GM19023 (cell line): Measurements from ENCODE around the gene MAF.

Experiments
- ATAC-seq: cut with Tn5 transposase; IDR thresholded peaks from one replicate; pipeline ENCODE4 v1.9.1; 2021; ENCODE audit warnings: mild to moderate bottlenecking, moderate library complexity; ENCODE audit not compliant: unreplicated experiment

The MAF gene

GRCh38 chr16:79592186-79592585 is 8.4 kb downstream of the MAF start:
- ATAC-seq = no peak

- ATAC-seq = no peak
Observed at GRCh38 chr16:79589601-79590102, 10.9 kb downstream of the MAF start.

- ATAC-seq = no peak
Observed at GRCh38 chr16:79587897-79588296, 12.6 kb downstream of the MAF start.

DNA sequence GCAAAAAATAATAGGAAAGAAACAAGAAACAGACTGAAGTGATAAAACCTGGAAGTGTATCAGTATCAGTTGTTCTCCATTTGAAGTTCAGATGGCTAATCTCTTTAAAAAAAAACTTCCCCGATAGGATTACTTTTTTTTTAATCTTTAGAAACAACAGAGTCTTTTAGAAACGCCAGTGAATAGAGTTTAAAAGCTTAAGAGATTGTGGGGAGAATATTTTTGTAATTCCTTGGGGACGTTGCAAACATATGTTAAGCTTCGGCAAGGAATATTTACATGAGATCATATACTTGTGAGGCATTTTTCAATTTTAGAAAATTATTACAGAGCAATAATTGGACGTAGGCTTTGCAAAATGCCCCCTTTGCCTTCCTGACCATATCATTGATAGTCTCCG is 13.2 kb downstream of the MAF start:
- no peak for ATAC-seq

GRCh38 chr16:79582789-79583188 is 17.7 kb downstream of the MAF start:
- ATAC-seq = no peak

- no peak for ATAC-seq
Observed at GRCh38 chr16:79580453-79581191, 19.9 kb downstream of the MAF start.

- ATAC-seq = no peak
Observed at GRCh38 chr16:79576602-79577001, 23.9 kb downstream of the MAF start.

- ATAC-seq = no peak
Observed at GRCh38 chr16:79573884-79574283, 26.7 kb downstream of the MAF start.

- no peak for ATAC-seq
Observed at GRCh38 chr16:79573071-79573470, 27.5 kb downstream of the MAF start.

DNA sequence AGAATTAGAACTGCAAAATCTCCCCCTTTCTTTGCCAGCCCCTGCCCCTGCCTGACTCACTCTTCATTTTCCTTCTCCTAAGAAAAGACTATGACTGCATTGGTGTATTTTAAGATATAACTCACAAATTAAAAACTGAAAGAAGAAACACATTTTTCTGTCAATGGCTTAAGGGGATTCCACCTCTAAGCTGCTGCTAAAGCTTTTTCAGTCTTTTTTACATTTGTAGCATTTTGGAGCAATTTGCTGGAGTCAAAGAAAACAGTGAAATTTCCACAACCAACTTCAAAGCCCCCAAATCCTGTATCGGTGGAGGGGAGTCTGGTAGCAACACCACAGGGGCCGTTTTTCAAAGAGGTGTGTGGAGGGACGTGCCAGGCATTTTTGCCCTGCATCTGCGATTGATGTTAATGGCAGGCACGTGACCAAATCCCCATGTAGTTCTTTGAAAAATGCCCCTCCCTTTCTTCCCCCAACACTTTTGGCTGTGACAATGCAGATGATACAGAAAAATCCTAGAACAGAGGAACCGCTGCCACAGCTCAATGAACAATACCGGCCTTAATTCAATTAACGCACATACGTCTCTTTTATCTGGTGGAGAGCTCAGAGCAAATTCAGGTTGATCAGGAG is 28.5 kb downstream of the MAF start:
- no peak for ATAC-seq

- no peak for ATAC-seq
Observed at GRCh38 chr16:79571065-79571902, 29.3 kb downstream of the MAF start.

DNA sequence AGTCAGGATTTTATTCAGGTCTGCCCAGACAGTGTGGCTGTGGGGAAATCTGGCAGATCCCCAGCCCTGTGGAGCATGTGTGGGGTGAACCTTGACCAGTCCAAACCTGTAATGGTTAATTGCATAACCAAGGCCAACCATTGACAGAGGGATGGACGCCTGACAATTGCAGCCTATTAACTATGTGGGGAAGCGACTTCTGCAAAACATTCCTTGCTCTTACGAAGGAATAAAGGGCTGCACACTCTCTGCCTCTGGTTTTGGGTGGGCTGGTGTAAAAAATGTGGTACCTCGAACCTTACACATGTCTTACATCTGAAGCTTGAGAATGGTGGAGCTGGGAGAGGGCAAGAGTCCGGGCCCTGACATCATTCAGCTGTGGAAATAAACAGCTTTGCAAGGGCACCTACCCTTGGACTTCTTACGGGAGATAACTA is 35.8 kb downstream of the MAF start:
- ATAC-seq = no peak

DNA sequence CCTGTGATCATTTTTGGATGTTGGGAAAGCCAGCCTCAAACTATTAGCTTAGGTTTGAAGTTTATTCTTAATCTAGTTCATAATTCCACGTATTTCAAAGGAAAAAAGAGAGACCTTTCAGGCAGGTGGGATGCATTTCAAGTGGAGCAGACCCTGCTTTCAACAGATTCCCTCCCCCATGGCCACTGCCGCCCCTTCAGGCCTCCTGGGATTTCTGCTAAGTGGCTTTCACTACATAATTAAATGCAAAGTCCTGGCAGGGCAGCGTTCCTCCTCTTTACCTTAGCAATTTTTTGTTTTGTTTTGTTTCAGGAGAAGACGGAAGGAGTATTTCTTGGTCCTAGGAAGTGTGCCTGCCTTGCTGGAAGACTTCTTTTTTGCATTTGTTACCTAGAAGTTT is 36.6 kb downstream of the MAF start:
- ATAC-seq = no peak

GRCh38 chr16:79562166-79562823 is 38.2 kb downstream of the MAF start:
- no peak for ATAC-seq

GRCh38 chr16:79561729-79562128 is 38.8 kb downstream of the MAF start:
- no peak for ATAC-seq

- ATAC-seq = no peak
Observed at GRCh38 chr16:79560923-79561322, 39.6 kb downstream of the MAF start.

DNA sequence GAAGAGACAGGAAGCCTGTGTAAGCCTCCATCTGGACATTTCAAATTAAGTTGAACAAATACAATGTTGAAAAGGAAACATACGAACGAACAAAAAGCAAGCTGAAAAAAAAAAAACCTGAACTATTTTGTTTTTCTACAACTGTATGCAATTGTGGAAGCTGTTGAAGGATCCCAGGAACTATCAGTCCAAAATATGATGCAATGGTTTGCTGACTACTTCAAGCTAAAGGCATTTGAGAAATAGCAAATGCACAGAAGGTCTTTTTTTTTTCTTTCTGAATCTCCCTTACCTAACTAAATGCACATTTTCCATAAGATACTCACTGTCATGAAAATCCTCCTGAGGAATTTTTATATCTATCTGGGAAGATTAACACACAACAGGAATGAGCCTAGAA is 40.2 kb downstream of the MAF start:
- ATAC-seq = no peak

DNA sequence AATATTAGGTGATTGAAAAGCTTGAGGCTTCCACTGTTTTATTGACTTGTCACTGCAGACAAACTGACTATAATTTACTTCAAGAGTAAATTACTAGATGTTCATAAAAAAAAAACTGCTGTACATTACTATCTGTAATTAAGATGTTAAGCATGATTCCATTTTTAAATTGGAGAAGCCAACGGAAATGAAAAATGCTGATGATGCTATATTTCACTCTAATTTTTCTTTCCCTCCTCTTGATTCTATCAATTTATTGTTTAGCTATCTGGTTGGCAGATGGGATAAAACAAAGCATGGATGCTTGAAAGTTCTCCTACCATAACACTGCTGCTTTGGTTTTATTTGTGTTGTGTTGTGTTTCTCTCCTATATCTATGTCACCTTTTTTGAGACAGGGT is 41.0 kb downstream of the MAF start:
- ATAC-seq = no peak

GRCh38 chr16:79557421-79557820 is 43.1 kb downstream of the MAF start:
- no peak for ATAC-seq

DNA sequence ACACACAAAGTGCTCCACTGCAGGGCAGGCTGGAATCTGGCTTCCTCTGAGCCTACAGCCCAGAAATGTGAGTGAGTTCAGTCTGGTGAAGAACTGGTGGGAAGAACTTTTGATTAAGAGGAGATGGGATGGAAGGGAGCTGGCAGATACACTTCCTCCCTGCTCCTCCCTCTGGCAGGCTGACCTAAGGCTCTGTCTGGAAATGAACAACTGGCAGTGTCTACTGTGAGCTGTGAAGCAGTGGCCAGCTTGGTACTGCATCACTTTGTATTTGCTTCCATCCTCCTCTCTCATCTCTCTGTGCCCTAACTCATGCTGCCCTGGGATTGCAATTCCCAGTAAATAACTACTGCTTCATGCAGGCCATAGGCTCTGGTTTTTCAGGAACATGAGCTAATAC is 45.6 kb downstream of the MAF start:
- no peak for ATAC-seq

DNA sequence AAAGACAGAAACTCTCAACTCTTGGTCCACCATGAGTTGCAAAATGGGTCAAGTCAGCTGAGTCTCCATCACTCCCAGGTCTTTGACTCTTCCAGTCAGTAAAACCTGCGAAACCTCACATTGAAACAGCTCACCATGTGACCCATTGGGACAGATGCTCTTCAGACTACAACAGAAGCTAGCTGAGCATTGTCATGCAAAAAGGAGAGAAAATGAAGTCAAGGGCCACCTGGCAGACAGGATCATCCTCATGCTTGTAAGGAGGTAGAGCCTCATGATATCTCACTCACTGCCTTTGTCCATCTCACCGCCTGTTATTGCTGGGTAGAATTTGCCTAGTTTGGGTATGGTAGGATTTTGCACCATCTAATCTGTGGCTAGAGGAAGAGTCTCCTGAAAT is 50.2 kb downstream of the MAF start:
- no peak for ATAC-seq
